Keratinocyte (primary cell): ENCODE results near the gene ACOX2.

ENCODE experiments used
- EZH2 ChIP-seq: IDR thresholded peaks from one replicate; pipeline ENCODE4 v1.6.1; 2012; ENCODE audit warnings: inconsistent platforms, mild to moderate bottlenecking, low read length, moderate library complexity
- TF ChIP-seq, protein P1 (sequence below), 3 experiments: IDR thresholded peaks in 1 of 3; conservative IDR thresholded peaks in 1 of 3; optimal IDR thresholded peaks in 1 of 3; 2 replicates in 2 of 3; 3 replicates in 1 of 3; pipeline versions ENCODE3 to v1.5.1; 2011; ENCODE audit warnings: low read length in 3 of 3, mild to moderate bottlenecking in 3 of 3, moderate library complexity in 2 of 3, control low read depth in 1 of 3, inconsistent platforms in 1 of 3; ENCODE audit not compliant: insufficient read depth in 2 of 3; ENCODE audit errors: extremely low read depth in 1 of 3

DNA sequence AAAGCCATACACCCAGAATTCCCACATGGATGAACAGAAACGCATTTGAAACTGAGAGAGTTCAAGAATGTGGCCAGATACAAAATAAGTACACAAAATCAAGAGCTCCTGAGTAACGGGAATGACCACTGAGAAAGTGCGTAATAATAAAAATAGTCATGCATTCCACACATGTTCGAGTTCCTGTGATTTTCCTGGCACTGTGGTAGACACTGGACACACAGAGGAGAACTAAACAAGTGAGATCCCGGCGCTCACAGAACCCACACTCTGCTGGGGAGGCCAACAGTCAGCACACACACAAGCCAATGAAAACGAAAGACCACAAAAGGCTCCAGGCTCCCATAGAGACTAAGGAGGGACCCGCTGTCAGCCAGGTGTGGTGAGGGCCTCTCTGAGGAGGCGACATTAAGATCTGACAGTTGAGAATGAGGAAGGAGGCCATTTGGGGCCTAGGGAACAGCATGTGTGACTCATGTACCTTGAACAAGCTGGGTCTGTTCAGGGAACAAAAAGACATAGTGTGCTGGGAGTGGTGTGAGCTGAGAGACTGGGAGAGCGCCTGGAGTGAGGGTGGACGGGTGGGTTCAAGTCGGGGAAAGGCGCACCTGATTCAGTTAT is 35.1 kb upstream of the ACOX2 start:
- TF ChIP-seq, protein P1, sequence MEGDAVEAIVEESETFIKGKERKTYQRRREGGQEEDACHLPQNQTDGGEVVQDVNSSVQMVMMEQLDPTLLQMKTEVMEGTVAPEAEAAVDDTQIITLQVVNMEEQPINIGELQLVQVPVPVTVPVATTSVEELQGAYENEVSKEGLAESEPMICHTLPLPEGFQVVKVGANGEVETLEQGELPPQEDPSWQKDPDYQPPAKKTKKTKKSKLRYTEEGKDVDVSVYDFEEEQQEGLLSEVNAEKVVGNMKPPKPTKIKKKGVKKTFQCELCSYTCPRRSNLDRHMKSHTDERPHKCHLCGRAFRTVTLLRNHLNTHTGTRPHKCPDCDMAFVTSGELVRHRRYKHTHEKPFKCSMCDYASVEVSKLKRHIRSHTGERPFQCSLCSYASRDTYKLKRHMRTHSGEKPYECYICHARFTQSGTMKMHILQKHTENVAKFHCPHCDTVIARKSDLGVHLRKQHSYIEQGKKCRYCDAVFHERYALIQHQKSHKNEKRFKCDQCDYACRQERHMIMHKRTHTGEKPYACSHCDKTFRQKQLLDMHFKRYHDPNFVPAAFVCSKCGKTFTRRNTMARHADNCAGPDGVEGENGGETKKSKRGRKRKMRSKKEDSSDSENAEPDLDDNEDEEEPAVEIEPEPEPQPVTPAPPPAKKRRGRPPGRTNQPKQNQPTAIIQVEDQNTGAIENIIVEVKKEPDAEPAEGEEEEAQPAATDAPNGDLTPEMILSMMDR (optimal IDR thresholded peaks at IDR 0.05 in 1 of 3, IDR thresholded peaks at IDR 0.05 in 1 of 3, conservative IDR thresholded peaks at IDR 0.05 in 1 of 3; ENCODE audit: extremely low read depth in 1 of 3, insufficient read depth in 2 of 3, low read length in 3 of 3), result no peak
- TF ChIP-seq EZH2, result no peak
